Glutamatergic neuron (in vitro differentiated cells): ENCODE measurements around the gene ATP5F1D. TPM values are rescaled to one million over a fixed set of nuclear protein-coding genes. Genes with fewer than 3 reads are reported as not detected.

Source experiments
- DNase-seq: peaks from one replicate; pipeline ENCODE4 v3.0.0; 2022
- H3K27ac Mint-ChIP-seq: one replicate; pipeline ENCODE4 v1.8.0; 2020; ENCODE audit warnings: mild to moderate bottlenecking, mixed read lengths, inconsistent platforms; ENCODE audit not compliant: unreplicated experiment
- H3K27me3 Mint-ChIP-seq: one replicate; pipeline ENCODE4 v1.8.0; 2020; ENCODE audit warnings: mild to moderate bottlenecking, moderate library complexity, mixed read lengths, inconsistent platforms; ENCODE audit not compliant: unreplicated experiment
- H3K36me3 Mint-ChIP-seq: one replicate; pipeline ENCODE4 v1.8.0; 2020; ENCODE audit warnings: mild to moderate bottlenecking, mixed read lengths, inconsistent platforms; ENCODE audit not compliant: unreplicated experiment
- H3K4me1 Mint-ChIP-seq: one replicate; pipeline ENCODE4 v1.8.0; 2020; ENCODE audit warnings: mild to moderate bottlenecking, low read depth, mixed read lengths, inconsistent platforms; ENCODE audit not compliant: unreplicated experiment
- H3K4me3 Mint-ChIP-seq: one replicate; pipeline ENCODE4 v1.8.0; 2020; ENCODE audit warnings: mild to moderate bottlenecking, mixed read lengths, inconsistent platforms; ENCODE audit not compliant: unreplicated experiment
- H3K9me3 Mint-ChIP-seq: one replicate; pipeline ENCODE4 v1.8.0; 2020; ENCODE audit warnings: mild to moderate bottlenecking, moderate library complexity, mixed read lengths, inconsistent platforms; ENCODE audit not compliant: unreplicated experiment
- total RNA-seq: library from RNA; stranded (reverse); fragmentation: NEBNext Ultra II Directional; extraction: Animal tissue kit (Norgen Biotek cat#: 25700); gene quantifications from one replicate; pipeline ENCODE4 v1.2.1, GENCODE V29; 2021; ENCODE audit not compliant: unreplicated experiment
- TF ChIP-seq, protein P1 (sequence below): fragments of 200-600 bp; sonication (generic); IDR thresholded peaks from one replicate; pipeline ENCODE4 v1.5.0; 2021; ENCODE audit not compliant: partially characterized antibody, unreplicated experiment

The ATP5F1D gene
- total RNA-seq, 1 donor from 2014 or later = 129 TPM

DNA sequence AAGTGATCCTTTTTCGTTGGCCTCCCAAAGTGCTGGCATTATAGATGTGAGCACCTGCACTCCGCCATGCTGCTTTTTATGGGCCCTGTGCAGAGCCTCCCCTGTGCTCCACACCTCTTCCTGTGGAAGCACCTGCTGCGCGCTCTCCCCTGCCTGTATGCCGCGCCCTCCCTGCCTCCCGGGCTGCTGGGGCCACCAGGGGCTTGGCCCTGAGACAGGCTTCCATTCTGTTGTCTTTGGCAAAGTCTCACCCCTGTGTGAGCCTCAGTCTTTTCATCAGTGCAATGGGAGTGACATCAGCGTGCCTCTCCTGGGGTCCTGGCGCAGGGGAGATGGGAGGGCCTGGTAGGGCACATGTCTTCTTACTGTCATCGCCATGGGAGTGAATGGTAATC lies 35.1 kb downstream of the ATP5F1D start:
- Mint-ChIP-seq H3K4me3 (peak overlapping the region; percentile 86), H3K9me3 (peaks cover 15% of the 10 kb centered on the region), H3K36me3 (no peaks in the 10 kb centered on the region), H3K27ac (no peak overlapping the region), H3K4me1 (peaks cover 21% of the 10 kb centered on the region), H3K27me3 (peaks cover 22% of the 10 kb centered on the region)
- DNase-seq = no peak
- TF ChIP-seq, protein P1, sequence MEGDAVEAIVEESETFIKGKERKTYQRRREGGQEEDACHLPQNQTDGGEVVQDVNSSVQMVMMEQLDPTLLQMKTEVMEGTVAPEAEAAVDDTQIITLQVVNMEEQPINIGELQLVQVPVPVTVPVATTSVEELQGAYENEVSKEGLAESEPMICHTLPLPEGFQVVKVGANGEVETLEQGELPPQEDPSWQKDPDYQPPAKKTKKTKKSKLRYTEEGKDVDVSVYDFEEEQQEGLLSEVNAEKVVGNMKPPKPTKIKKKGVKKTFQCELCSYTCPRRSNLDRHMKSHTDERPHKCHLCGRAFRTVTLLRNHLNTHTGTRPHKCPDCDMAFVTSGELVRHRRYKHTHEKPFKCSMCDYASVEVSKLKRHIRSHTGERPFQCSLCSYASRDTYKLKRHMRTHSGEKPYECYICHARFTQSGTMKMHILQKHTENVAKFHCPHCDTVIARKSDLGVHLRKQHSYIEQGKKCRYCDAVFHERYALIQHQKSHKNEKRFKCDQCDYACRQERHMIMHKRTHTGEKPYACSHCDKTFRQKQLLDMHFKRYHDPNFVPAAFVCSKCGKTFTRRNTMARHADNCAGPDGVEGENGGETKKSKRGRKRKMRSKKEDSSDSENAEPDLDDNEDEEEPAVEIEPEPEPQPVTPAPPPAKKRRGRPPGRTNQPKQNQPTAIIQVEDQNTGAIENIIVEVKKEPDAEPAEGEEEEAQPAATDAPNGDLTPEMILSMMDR = no peak

DNA sequence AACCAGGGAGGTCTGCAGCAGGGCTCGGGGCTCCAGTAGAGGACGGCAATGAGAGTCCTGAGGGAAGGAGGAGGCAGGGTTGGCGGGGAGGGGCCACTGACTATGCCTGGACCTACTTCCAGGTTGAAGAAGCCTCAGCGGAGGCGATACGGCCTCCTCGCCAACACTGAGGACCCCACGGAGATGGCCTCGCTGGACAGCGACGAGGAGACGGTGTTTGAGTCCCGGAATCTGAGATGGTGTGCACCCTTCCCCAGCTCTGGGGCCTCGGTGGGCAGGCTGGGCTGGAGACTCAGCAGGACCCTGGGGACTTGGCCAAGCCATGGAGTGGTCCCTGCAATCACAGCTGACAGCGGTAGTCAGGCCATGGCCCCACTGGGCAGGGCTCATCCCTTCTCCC lies 35.5 kb downstream of the ATP5F1D start:
- Mint-ChIP-seq H3K4me3 (peak overlapping the region; percentile 86), H3K4me1 (peaks cover 21% of the 10 kb centered on the region)

DNA sequence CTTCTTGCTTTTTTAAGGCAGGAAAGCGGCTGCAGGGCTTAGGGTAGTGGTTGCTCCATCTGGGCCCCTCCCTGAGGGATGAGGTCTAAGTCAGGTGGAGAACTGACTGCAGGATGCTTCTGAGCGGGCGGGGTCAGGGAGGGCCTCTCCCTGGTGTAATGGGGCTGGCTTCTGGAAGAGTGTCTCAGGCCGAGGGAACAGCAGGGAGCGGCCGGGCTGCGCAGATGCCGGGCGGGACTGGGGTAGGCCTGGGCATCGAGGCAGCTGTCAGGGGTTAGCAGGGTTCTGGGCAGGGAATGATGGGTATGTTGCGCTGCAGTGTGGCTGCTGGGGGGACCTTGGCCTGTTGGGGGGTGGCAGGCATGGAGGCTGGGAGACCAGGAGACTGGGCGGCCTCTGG lies 36.5 kb downstream of the ATP5F1D start:
- peaks cover 14% of the 10 kb centered on the region for H3K4me1 Mint-ChIP-seq
- H3K4me3 Mint-ChIP-seq = no peak overlapping the region
- peaks cover 16% of the 10 kb centered on the region for H3K27me3 Mint-ChIP-seq
- TF ChIP-seq, protein P1 = no peak
- no peak for DNase-seq
- H3K27ac Mint-ChIP-seq = no peak overlapping the region
- H3K9me3 Mint-ChIP-seq = peaks cover 6% of the 10 kb centered on the region
- H3K36me3 Mint-ChIP-seq = no peaks in the 10 kb centered on the region

More for the DNA sequence above, 35.5 kb downstream of the ATP5F1D start:
- H3K27ac Mint-ChIP-seq = no peak overlapping the region
- DNase-seq = no peak
- peaks cover 15% of the 10 kb centered on the region for H3K9me3 Mint-ChIP-seq
- TF ChIP-seq, protein P1 = no peak
- H3K27me3 Mint-ChIP-seq = peaks cover 20% of the 10 kb centered on the region
- no peaks in the 10 kb centered on the region for H3K36me3 Mint-ChIP-seq

DNA sequence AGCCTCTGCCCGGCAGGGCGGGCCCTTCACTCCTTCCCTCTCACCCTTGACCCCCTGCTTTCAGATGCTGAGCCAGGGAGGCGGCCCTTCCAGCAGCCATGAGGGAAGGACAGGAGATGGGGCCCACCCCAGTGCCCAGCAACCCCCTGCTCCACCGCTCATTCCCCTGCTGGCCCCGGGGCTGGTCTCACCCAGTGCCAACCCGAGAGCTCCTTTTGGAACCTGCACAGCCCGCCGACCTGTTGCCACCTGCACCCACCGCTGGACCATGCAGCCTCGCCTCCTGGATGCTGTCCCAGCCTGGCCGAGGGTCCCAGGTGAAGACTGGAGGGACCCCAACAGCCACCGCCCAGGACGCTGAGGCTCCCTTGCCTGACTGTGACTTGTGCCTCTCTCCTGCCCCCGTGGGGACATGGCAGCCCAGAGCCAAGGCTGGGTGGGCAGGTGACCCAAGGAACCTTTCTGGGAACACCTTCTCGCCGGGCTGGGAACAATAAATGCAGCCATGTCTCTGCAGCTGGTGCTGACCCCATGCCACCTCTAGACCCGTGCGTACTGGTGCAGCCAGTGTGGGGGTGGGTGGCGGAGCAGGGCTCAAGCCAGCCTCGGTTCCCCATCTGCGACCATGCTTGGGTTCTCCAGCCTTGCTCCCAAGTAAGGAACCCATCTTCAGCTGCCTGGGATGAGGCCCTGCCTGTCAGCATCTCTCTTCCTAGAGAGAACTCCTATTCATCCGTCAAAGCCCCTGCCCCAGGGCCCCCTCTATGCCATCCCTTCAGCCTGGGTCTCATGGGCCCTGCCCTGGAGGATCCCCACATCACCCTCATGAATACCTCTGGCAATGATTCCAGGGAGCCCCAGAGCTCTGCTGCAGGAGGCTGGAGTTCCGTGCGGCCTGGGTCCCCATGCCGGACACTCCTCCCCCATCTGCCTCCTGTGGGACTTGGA lies 37.4 kb downstream of the ATP5F1D start:
- no peak overlapping the region for H3K4me3 Mint-ChIP-seq
- H3K4me1 Mint-ChIP-seq = peaks cover 10% of the 10 kb centered on the region
- no peaks in the 10 kb centered on the region for H3K36me3 Mint-ChIP-seq
- TF ChIP-seq, protein P1 = no peak
- DNase-seq = no peak
- peaks cover 2% of the 10 kb centered on the region for H3K9me3 Mint-ChIP-seq
- H3K27me3 Mint-ChIP-seq = peaks cover 11% of the 10 kb centered on the region
- no peak overlapping the region for H3K27ac Mint-ChIP-seq

DNA sequence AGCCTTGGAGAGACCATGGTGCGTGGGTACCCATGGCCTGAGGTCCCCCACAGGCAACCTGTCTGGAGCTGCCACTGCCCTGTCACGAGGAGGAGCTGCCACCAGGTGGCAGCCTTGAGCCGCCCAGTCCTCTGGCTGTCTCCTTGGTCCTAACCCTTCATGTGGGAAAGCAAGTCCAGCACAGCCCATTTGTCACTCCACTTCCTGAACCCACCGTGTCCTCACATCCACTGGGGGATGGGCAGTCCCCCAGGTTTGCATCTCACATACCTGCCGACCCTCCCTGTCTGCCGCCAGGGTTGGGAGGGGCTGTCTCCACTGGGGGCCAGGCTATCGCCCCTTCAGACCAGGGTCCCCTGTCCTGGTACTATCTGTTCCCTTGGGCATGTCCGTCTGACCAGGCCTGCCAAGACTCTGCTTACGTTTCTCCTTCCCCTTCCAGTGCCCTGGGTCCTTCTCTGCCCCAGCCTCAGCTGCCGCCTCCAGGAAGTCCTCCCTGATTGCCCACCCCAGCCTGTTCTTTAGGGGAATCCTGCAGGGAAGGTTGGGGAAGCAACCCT lies 38.3 kb downstream of the ATP5F1D start:
- Mint-ChIP-seq H3K27ac (peak overlapping the region; percentile 94), H3K4me3 (peak overlapping the region; percentile 11), H3K4me1 (peaks cover 8% of the 10 kb centered on the region), H3K36me3 (no peaks in the 10 kb centered on the region), H3K27me3 (peaks cover 15% of the 10 kb centered on the region), H3K9me3 (peaks cover 5% of the 10 kb centered on the region)
- TF ChIP-seq, protein P1 = peak; percentile 96
- peak; percentile 89 for DNase-seq
